KMS-11 (cell line): ENCODE results near the gene CHRD.

Experiments
- H2AFZ ChIP-seq: fragments of 200-600 bp; sonication (generic); 2 replicates; pipeline ENCODE4 v1.6.1; 2016; ENCODE audit warnings: antibody characterized with exemption, mixed run types, low read depth
- H3K27ac ChIP-seq: fragments of 200-600 bp; sonication (generic); 2 replicates; pipeline ENCODE4 v1.6.1; 2016; ENCODE audit warnings: mild to moderate bottlenecking, mixed run types
- H3K27me3 ChIP-seq: fragments of 200-600 bp; sonication (generic); 2 replicates; pipeline ENCODE4 v1.6.1; 2017; ENCODE audit warnings: mild to moderate bottlenecking, low read depth, mixed run types, moderate library complexity; ENCODE audit not compliant: insufficient read depth
- H3K36me3 ChIP-seq: fragments of 200-600 bp; sonication (generic); 2 replicates; pipeline ENCODE4 v1.6.1; 2017; ENCODE audit warnings: mild to moderate bottlenecking, mixed run types; ENCODE audit not compliant: insufficient read depth
- H3K4me1 ChIP-seq: fragments of 200-600 bp; sonication (generic); 2 replicates; pipeline ENCODE4 v1.6.1; 2016; ENCODE audit warnings: mild to moderate bottlenecking, low read depth, mixed run types; ENCODE audit not compliant: poor library complexity, severe bottlenecking
- H3K4me2 ChIP-seq: fragments of 200-600 bp; sonication (generic); 2 replicates; pipeline ENCODE4 v1.7.0; 2016; ENCODE audit warnings: mild to moderate bottlenecking, mixed run types
- H3K4me3 ChIP-seq: fragments of 200-600 bp; sonication (generic); IDR thresholded peaks from 2 replicates; pipeline ENCODE4 v1.6.1; 2017; ENCODE audit warnings: low read depth, low read length, mixed read lengths; ENCODE audit not compliant: insufficient read depth
- H3K79me2 ChIP-seq: fragments of 200-600 bp; sonication (generic); 2 replicates; pipeline ENCODE4 v1.6.1; 2016; ENCODE audit warnings: low read depth, mixed run types; ENCODE audit not compliant: insufficient read depth
- H3K9ac ChIP-seq: fragments of 200-600 bp; sonication (generic); 2 replicates; pipeline ENCODE4 v1.6.1; 2016; ENCODE audit warnings: mild to moderate bottlenecking, mixed run types
- H4K20me1 ChIP-seq: fragments of 200-600 bp; sonication (generic); 2 replicates; pipeline ENCODE4 v1.6.1; 2016; ENCODE audit warnings: mild to moderate bottlenecking, mixed run types; ENCODE audit not compliant: insufficient read depth
- CTCF ChIP-seq: fragments of 200-600 bp; sonication (generic); conservative IDR thresholded peaks from 2 replicates; pipeline ENCODE4 v1.6.1; 2017; ENCODE audit warnings: low read depth, mild to moderate bottlenecking, antibody characterized with exemption, low read length, moderate library complexity, mixed read lengths

CHRD gene

GRCh38 chr3:184346480-184347190 is 33.2 kb upstream of the CHRD start:
- H3K36me3 ChIP-seq = no peaks in the 10 kb centered on the region
- no peak overlapping the region for H3K4me2 ChIP-seq
- H3K27ac ChIP-seq = no peak overlapping the region
- H3K79me2 ChIP-seq = no peaks in the 10 kb centered on the region
- H3K4me3 ChIP-seq = no peak overlapping the region
- TF ChIP-seq CTCF = no peak
- peaks cover 13% of the 10 kb centered on the region for H3K4me1 ChIP-seq
- H3K27me3 ChIP-seq = no peaks in the 10 kb centered on the region
- H3K9ac ChIP-seq = no peak overlapping the region
- H2AFZ ChIP-seq = no peak overlapping the region
- H4K20me1 ChIP-seq = no peaks in the 10 kb centered on the region

GRCh38 chr3:184347321-184348056 is 32.4 kb upstream of the CHRD start:
- Histone ChIP-seq H3K4me2 (no peak overlapping the region), H3K27me3 (no peaks in the 10 kb centered on the region), H3K9ac (no peak overlapping the region), H3K4me1 (peaks cover 13% of the 10 kb centered on the region), H3K36me3 (no peaks in the 10 kb centered on the region), H3K79me2 (no peaks in the 10 kb centered on the region), H3K27ac (no peak overlapping the region), H2AFZ (no peak overlapping the region), H4K20me1 (no peaks in the 10 kb centered on the region), H3K4me3 (no peak overlapping the region)
- no peak for TF ChIP-seq CTCF

- H3K27ac ChIP-seq = no peak overlapping the region
- no peaks in the 10 kb centered on the region for H4K20me1 ChIP-seq
- no peaks in the 10 kb centered on the region for H3K27me3 ChIP-seq
- H3K4me3 ChIP-seq = no peak overlapping the region
- H2AFZ ChIP-seq = no peak overlapping the region
- H3K79me2 ChIP-seq = no peaks in the 10 kb centered on the region
- no peak for TF ChIP-seq CTCF
- no peaks in the 10 kb centered on the region for H3K36me3 ChIP-seq
- no peak overlapping the region for H3K9ac ChIP-seq
- H3K4me2 ChIP-seq = no peak overlapping the region
- peaks cover 13% of the 10 kb centered on the region for H3K4me1 ChIP-seq
Measured at GRCh38 chr3:184348057-184348382, 31.8 kb upstream of the CHRD start.

GRCh38 chr3:184349563-184350470 is 30.0 kb upstream of the CHRD start:
- Histone ChIP-seq H3K27me3 (no peaks in the 10 kb centered on the region), H3K4me2 (no peak overlapping the region), H3K4me1 (peaks cover 13% of the 10 kb centered on the region), H4K20me1 (no peaks in the 10 kb centered on the region), H3K4me3 (no peak overlapping the region), H3K36me3 (no peaks in the 10 kb centered on the region), H3K9ac (no peak overlapping the region), H3K79me2 (no peaks in the 10 kb centered on the region), H2AFZ (no peak overlapping the region), H3K27ac (no peak overlapping the region)
- TF ChIP-seq CTCF = no peak
